ENCODE results near the gene AKAP12. TPM values are rescaled to one million over a fixed set of nuclear protein-coding genes. Genes with fewer than 3 reads are reported as not detected.

AKAP12 gene
- total RNA-seq, 1 experiment from 2014 or later, result 90.0 TPM

DNA sequence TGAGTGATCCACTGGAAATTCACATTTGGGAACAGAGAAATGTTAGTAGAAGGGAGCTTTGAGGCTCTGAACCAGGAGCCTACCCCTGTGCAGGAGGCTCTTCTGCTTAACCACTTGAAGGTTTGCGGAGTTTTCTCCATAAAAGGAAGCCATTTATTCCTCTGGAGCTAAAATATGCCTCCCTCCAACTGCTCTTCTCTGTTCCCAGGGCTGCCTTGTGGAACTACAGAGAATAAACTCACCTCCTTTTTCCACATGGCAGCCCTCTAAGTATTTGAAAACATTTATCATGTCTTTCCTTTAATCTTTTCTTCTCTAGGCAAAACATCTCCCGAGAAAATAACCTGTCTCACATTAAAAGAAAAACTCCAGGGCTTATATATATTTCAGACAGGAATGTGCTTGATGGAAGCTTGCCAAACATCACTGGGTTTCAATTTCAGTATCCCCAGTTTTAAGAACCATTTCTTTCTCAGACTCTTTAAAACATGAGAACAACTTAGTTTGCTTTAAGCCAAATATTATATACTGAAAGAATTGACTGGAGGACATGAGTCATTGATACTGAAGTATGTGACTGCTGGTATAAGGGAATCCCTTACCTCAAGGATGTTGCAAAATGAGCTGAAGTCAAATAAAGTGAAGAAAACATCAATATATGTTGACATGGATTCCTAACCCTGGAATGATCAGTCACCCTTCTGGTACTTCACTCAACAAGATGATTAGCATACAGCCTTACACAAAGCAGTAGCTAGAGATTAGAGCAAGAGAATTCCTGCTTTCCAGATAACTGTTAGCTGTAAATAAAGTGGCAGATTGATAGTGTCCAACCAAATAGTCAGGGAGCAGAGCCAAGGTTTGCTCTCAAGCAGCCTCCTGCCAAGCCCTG lies 77.6 kb downstream of the AKAP12 start:
- Mint-ChIP-seq H3K9me3 (peaks cover 8% of the 10 kb centered on the region), H3K27me3 (ENCODE audit: low read depth) (no peaks in the 10 kb centered on the region), H3K36me3 (peaks cover 12% of the 10 kb centered on the region), H3K4me1 (peaks cover 14% of the 10 kb centered on the region), H3K4me3 (no peak overlapping the region), H3K27ac (no peak overlapping the region; the same call in 1 of the 2 replicates)
- TF ChIP-seq CREB1 (CRISPR knock-in tag; IDR thresholded peaks at IDR 0.05) (no peak), ERG (CRISPR knock-in tag; IDR thresholded peaks at IDR 0.05) (no peak), EMX1 (CRISPR knock-in tag; IDR thresholded peaks at IDR 0.05) (no peak), ETV6 (CRISPR knock-in tag; IDR thresholded peaks at IDR 0.05) (no peak), FOXK1 (CRISPR knock-in tag; IDR thresholded peaks at IDR 0.05) (no peak), ATF1 (CRISPR knock-in tag; IDR thresholded peaks at IDR 0.05) (no peak), FOXP1 (CRISPR knock-in tag; IDR thresholded peaks at IDR 0.05; ENCODE audit: borderline replicate concordance) (no peak), ZNF138 (CRISPR knock-in tag; conservative IDR thresholded peaks at IDR 0.05) (no peak), FOXP4 (CRISPR knock-in tag; IDR thresholded peaks at IDR 0.05) (no peak)
- TF ChIP-seq, protein P1, sequence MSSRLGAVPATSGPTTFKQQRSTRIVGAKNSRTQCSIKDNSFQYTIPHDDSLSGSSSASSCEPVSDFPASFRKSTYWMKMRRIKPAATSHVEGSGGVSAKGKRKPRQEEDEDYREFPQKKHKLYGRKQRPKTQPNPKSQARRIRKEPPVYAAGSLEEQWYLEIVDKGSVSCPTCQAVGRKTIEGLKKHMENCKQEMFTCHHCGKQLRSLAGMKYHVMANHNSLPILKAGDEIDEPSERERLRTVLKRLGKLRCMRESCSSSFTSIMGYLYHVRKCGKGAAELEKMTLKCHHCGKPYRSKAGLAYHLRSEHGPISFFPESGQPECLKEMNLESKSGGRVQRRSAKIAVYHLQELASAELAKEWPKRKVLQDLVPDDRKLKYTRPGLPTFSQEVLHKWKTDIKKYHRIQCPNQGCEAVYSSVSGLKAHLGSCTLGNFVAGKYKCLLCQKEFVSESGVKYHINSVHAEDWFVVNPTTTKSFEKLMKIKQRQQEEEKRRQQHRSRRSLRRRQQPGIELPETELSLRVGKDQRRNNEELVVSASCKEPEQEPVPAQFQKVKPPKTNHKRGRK (CRISPR knock-in tag; IDR thresholded peaks at IDR 0.05; ENCODE audit: borderline replicate concordance), result no peak
- TF ChIP-seq, protein P2, sequence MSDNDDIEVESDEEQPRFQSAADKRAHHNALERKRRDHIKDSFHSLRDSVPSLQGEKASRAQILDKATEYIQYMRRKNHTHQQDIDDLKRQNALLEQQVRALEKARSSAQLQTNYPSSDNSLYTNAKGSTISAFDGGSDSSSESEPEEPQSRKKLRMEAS (CRISPR knock-in tag; IDR thresholded peaks at IDR 0.05), result no peak
- TF ChIP-seq, protein P3, sequence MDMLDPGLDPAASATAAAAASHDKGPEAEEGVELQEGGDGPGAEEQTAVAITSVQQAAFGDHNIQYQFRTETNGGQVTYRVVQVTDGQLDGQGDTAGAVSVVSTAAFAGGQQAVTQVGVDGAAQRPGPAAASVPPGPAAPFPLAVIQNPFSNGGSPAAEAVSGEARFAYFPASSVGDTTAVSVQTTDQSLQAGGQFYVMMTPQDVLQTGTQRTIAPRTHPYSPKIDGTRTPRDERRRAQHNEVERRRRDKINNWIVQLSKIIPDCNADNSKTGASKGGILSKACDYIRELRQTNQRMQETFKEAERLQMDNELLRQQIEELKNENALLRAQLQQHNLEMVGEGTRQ (CRISPR knock-in tag; IDR thresholded peaks at IDR 0.05), result no peak
- TF ChIP-seq, protein P4, sequence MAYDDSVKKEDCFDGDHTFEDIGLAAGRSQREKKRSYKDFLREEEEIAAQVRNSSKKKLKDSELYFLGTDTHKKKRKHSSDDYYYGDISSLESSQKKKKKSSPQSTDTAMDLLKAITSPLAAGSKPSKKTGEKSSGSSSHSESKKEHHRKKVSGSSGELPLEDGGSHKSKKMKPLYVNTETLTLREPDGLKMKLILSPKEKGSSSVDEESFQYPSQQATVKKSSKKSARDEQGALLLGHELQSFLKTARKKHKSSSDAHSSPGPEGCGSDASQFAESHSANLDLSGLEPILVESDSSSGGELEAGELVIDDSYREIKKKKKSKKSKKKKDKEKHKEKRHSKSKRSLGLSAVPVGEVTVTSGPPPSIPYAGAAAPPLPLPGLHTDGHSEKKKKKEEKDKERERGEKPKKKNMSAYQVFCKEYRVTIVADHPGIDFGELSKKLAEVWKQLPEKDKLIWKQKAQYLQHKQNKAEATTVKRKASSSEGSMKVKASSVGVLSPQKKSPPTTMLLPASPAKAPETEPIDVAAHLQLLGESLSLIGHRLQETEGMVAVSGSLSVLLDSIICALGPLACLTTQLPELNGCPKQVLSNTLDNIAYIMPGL (CRISPR knock-in tag; IDR thresholded peaks at IDR 0.05), result no peak
- TF ChIP-seq, protein P5, sequence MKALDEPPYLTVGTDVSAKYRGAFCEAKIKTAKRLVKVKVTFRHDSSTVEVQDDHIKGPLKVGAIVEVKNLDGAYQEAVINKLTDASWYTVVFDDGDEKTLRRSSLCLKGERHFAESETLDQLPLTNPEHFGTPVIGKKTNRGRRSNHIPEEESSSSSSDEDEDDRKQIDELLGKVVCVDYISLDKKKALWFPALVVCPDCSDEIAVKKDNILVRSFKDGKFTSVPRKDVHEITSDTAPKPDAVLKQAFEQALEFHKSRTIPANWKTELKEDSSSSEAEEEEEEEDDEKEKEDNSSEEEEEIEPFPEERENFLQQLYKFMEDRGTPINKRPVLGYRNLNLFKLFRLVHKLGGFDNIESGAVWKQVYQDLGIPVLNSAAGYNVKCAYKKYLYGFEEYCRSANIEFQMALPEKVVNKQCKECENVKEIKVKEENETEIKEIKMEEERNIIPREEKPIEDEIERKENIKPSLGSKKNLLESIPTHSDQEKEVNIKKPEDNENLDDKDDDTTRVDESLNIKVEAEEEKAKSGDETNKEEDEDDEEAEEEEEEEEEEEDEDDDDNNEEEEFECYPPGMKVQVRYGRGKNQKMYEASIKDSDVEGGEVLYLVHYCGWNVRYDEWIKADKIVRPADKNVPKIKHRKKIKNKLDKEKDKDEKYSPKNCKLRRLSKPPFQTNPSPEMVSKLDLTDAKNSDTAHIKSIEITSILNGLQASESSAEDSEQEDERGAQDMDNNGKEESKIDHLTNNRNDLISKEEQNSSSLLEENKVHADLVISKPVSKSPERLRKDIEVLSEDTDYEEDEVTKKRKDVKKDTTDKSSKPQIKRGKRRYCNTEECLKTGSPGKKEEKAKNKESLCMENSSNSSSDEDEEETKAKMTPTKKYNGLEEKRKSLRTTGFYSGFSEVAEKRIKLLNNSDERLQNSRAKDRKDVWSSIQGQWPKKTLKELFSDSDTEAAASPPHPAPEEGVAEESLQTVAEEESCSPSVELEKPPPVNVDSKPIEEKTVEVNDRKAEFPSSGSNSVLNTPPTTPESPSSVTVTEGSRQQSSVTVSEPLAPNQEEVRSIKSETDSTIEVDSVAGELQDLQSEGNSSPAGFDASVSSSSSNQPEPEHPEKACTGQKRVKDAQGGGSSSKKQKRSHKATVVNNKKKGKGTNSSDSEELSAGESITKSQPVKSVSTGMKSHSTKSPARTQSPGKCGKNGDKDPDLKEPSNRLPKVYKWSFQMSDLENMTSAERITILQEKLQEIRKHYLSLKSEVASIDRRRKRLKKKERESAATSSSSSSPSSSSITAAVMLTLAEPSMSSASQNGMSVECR (CRISPR knock-in tag; IDR thresholded peaks at IDR 0.05; ENCODE audit: borderline replicate concordance), result no peak
- DNase-seq (ENCODE audit: low spot score), result no peak
- POLR2A ChIA-PET, result no interaction called here
- no peak for ATAC-seq
- CTCF ChIA-PET, result no interaction called here

Measured in WTC11 (cell line).